Heart right ventricle (tissue), 16 donors: ENCODE measurements around the gene SEMA3G. TPM values are rescaled to one million over a fixed set of nuclear protein-coding genes. Genes with fewer than 3 reads are reported as not detected.

Experiments
- ATAC-seq, 8 donors: fragments of 200-7000 bp; cut with Tn5 transposase; one replicate each; pipeline ENCODE4 v1.9.1; 2020; ENCODE audit warnings: mild to moderate bottlenecking in 8 of 8, moderate library complexity in 8 of 8, moderate number of reproducible peaks in 1 of 8
- DNase-seq, 2 donors: peaks; one replicate each; pipeline ENCODE4 v3.0.0-alpha.2; 2020
- H3K27ac ChIP-seq, 10 donors: fragments of 200-600 bp; sonication (generic) in 2 of 10; one replicate each; pipeline versions ENCODE4 v1.5.0 to v1.8.0; 2020 to 2022; ENCODE audit warnings: mild to moderate bottlenecking in 3 of 10
- H3K27me3 ChIP-seq, 7 donors: fragments of 200-600 bp; one replicate each; pipeline ENCODE4 v1.8.0; 2021 to 2022; ENCODE audit warnings: mild to moderate bottlenecking in 2 of 7
- H3K36me3 ChIP-seq, 9 donors: fragments of 200-600 bp; sonication (generic) in 1 of 9; one replicate each; pipeline versions ENCODE4 v1.5.0 to v1.8.0; 2020 to 2022; ENCODE audit warnings: mild to moderate bottlenecking in 2 of 9
- H3K4me1 ChIP-seq, 9 donors: fragments of 200-600 bp; sonication (generic) in 1 of 9; one replicate each; pipeline versions ENCODE4 v1.5.0 to v1.8.0; 2020 to 2022; ENCODE audit warnings: mild to moderate bottlenecking in 4 of 9
- H3K4me3 ChIP-seq, 10 donors: fragments of 200-600 bp; sonication (generic) in 2 of 10; one replicate each; pipeline versions ENCODE4 v1.5.0 to v1.8.0; 2020 to 2022; ENCODE audit warnings: mild to moderate bottlenecking in 7 of 10, moderate library complexity in 2 of 10
- H3K9me3 ChIP-seq, 11 donors: fragments of 200-600 bp in 10 of 11; sonication (generic) in 2 of 11; one replicate each; pipeline versions ENCODE4 v1.5.0 to v1.8.0; 2013 to 2022; ENCODE audit warnings: mild to moderate bottlenecking in 2 of 11, control low read depth in 1 of 11, moderate library complexity in 1 of 11
- WGBS, 2 donors: extraction: QIAGEN DNeasy Blood & Tissue Kit; methylation state at CpG; one replicate each; pipeline ENCODE4 v1.1.7; 2013; ENCODE audit warnings: inconsistent platforms in 1 of 2; 5-methylcytosine and 5-hydroxymethylcytosine counted together
- intact Hi-C, 10 donors: fragments of 100-400 bp; cut with DNase I; formaldehyde crosslinking; loops; one replicate each; pipeline versions ENCODE4 v1.11.1 to v1.14.2; 2022
- polyA plus RNA-seq, 2 donors: library from polyadenylated mRNA; stranded (reverse); fragments of 200-250 nt; gene quantifications; one replicate each; pipeline ENCODE4 v1.2.3, GENCODE V29; 2013
- total RNA-seq, 10 donors: library from RNA; stranded (reverse); fragmentation: NEBNext Ultra II Directional in 3 of 10; extraction: Animal tissue kit (Norgen Biotek cat#: 25700) in 3 of 10; gene quantifications; one replicate each; pipeline versions ENCODE4 v1.2.1 to v1.2.4, GENCODE V29; 2021 to 2023
- TF ChIP-seq, protein P1 (sequence below), 9 donors: fragments of 200-600 bp; sonication (generic) in 2 of 9; IDR thresholded peaks; one replicate each; pipeline versions ENCODE4 v1.5.0 to v1.8.0; 2021 to 2022; ENCODE audit warnings: antibody characterized with exemption in 9 of 9, mild to moderate bottlenecking in 5 of 9, moderate library complexity in 1 of 9
- donor health status: Arrhythmogenic right ventricular cardiomyopathy.
- donor health status: ischemic (EF 13 %, LVEDD 7.1; RV severe dilation, severe dysfunction).
- donor health status: healthy with polysubstance abuse.
- donor health status: DM: no; HTN: yes; CAD: no.
- donor health status: DM: no; HTN: no; CAD: no.
- donor health status: ischemic (EF 25% LVEDD 6.9; RV normal size, moderate dysfunction).
- donor health status: ischemic (EF 25% LVEDD 5.7; RV mildly dilated, moderate dysfunction).
- donor health status: healthy.
- donor health status: DM: yes; HTN: yes; CAD: no.
- donor health status: Ischemic cardiomyopathy.
- donor health status: ischemic (EF 35%, LVEDD 5.7; RV mildly dilated, moderate dysfunction).
- donor health status: nonischemic (EF 11% LVEDD 7.7; RV severe dilation, severe dysfunction).
- donor health status: DM: yes; HTN: yes; CAD: no.
- donor health status: PGD.
- donor health status: ischemic (EF 29% LVEDD 5.4; RV normal size, mild dysfunction).
- donor health status: nonischemic (EF 23%, LVEDD 6.1; RV moderate dilation, normal function).

SEMA3G gene
- total and polyA plus RNA-seq, 12 donors, result 8.3 to 17.8 (median 15.0) TPM

DNA sequence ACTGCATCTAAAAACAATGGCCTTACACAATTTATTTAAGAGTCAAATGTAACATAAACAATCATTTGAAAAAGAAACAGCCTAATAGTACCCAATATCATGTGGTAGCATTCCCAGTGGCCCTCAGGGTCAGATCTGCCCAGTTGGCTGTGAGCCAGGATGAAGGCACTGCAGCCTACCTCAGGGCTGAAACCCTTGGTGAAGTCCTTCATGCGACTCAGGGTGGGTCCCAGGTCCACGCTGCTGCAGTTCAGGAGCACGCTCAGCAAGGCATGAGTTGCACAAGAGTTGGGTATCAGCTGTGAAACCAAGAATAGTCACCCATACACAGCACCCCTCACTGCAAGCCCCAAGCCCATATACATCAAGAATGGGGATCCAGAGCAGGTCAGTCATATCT lies 37.1 kb downstream of the SEMA3G start:
- no peak for ATAC-seq
- Histone ChIP-seq H3K4me1 (peaks cover 6 to 45% (median 36%) of the 10 kb centered on the region in 9 donors), H3K27me3 (no peaks in the 10 kb centered on the region), H3K36me3 (peaks cover 0 to 60% (median 35%) of the 10 kb centered on the region in 9 donors), H3K27ac (no peak overlapping the region), H3K9me3 (no peaks in the 10 kb centered on the region), H3K4me3 (no peak overlapping the region)
- TF ChIP-seq, protein P1, sequence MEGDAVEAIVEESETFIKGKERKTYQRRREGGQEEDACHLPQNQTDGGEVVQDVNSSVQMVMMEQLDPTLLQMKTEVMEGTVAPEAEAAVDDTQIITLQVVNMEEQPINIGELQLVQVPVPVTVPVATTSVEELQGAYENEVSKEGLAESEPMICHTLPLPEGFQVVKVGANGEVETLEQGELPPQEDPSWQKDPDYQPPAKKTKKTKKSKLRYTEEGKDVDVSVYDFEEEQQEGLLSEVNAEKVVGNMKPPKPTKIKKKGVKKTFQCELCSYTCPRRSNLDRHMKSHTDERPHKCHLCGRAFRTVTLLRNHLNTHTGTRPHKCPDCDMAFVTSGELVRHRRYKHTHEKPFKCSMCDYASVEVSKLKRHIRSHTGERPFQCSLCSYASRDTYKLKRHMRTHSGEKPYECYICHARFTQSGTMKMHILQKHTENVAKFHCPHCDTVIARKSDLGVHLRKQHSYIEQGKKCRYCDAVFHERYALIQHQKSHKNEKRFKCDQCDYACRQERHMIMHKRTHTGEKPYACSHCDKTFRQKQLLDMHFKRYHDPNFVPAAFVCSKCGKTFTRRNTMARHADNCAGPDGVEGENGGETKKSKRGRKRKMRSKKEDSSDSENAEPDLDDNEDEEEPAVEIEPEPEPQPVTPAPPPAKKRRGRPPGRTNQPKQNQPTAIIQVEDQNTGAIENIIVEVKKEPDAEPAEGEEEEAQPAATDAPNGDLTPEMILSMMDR (IDR thresholded peaks at IDR 0.05), result no peak
- no peak for DNase-seq
- 93 to 97% methylated on average over 3 of the region's 3 CpGs for WGBS, 2 donors
- intact Hi-C loops, result no loop called here

DNA sequence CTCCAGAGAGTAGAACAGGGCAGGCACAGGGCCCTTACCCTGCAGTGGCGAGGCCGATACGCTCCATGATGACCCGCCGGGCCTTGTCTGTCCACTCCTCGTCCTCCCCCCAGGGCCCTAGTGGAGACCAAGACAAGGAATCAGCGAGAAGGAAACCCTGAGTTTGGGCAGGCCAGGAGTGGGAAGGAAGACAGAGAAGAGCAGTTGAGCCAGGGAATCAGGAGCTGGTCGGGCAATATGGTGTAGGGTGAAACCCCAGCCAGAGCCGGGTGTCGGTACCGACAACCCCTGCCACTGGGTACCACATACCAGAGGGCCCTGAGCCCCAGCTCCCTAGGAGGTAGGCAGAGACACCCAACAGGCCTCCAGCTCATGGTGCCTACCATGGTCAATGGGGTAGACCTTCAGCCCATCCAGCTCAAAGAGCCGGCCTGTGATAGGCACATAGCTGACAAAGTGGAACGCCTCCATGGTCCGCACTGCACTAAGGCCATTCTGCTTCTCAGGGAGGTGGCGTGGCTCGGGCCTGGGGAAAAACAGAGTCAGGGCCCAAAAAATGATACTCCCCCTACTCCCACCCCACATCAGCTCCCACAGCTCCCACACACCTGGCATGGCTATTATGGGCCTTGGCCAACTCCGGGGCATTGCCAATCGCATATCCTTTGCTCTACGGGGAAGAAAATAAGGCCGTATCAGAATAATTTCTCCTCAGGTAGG lies 38.0 kb downstream of the SEMA3G start:
- DNase-seq (no peak), ATAC-seq (no peak)
- intact Hi-C loops, result no loop called here
- peaks cover 2 to 37% (median 28%) of the 10 kb centered on the region in 9 donors for H3K4me1 ChIP-seq
- no peaks in the 10 kb centered on the region for H3K9me3 ChIP-seq
- H3K27me3 ChIP-seq, result no peaks in the 10 kb centered on the region
- H3K36me3 ChIP-seq, result peaks cover 0 to 68% (median 43%) of the 10 kb centered on the region in 9 donors
- TF ChIP-seq, protein P1 (IDR thresholded peaks at IDR 0.05), result no peak
- no peak overlapping the region for H3K4me3 ChIP-seq
- 95 to 97% methylated on average over 20 of the region's 20 CpGs for WGBS, 2 donors
- no peak overlapping the region for H3K27ac ChIP-seq

DNA sequence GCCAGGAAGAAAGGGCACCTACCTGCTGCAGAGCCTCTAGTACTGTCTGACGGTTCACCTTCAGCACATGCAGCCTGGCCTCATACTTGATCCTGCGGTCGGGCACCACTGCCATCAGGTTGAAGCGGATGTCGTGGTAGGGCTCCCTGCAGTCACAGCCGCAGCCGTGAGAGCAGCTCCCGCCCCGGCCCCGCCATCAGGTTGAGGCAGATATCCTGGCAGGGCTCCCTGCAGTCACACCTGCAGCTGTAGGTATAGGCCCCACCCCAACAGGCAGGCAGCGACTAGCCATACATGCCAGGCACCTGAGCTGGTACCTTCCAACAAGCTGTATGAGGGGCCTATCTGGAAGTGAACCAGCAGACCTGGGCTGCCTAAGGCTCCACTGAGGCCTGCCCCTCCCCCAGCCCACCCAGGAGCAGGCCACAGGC lies 38.7 kb downstream of the SEMA3G start:
- Histone ChIP-seq H3K9me3 (no peaks in the 10 kb centered on the region), H3K27me3 (no peaks in the 10 kb centered on the region), H3K4me1 (peaks cover 0 to 30% (median 20%) of the 10 kb centered on the region in 9 donors), H3K27ac (no peak overlapping the region), H3K36me3 (peaks cover 0 to 75% (median 49%) of the 10 kb centered on the region in 9 donors), H3K4me3 (no peak overlapping the region)
- WGBS, 2 donors, result 91 to 96% methylated on average over 11 of the region's 11 CpGs
- ATAC-seq (no peak), DNase-seq (no peak)
- intact Hi-C loops, result no loop called here
- TF ChIP-seq, protein P1 (IDR thresholded peaks at IDR 0.05), result no peak

DNA sequence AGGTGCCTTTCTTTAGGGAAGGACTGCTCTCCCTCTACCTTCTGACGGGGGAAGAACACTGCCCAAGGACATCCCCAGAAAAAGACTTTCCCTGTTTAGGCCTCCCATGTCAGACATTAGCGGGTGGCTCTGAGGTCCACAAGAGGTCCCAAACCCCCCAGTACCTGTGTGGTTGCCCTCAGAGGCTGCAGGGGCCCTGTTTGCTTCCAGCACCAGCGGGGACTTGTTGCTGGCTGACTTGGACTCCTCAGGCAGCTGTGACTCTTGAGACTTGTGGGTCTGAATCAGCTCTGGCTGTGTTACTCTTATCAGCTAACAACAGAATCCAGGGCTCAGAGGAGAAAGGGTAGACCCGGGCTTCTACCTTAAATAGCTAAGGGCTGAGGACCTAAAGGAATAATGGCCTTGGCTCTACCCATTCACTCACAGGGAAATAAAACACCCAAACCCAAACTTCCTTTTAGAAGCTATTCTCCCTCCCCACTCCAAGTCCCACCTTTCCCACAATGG lies 39.2 kb downstream of the SEMA3G start:
- 87% methylated on average over 4 of the region's 4 CpGs for WGBS, 2 donors
- TF ChIP-seq, protein P1 (IDR thresholded peaks at IDR 0.05), result no peak
- H3K4me1 ChIP-seq, result peaks cover 0 to 24% (median 16%) of the 10 kb centered on the region in 9 donors
- H3K27ac ChIP-seq, result no peak overlapping the region
- no peak for DNase-seq
- intact Hi-C loops, result no loop called here
- peaks cover 0 to 81% (median 50%) of the 10 kb centered on the region in 9 donors for H3K36me3 ChIP-seq
- ATAC-seq, result no peak
- H3K9me3 ChIP-seq, result no peaks in the 10 kb centered on the region
- H3K27me3 ChIP-seq, result no peaks in the 10 kb centered on the region
- no peak overlapping the region for H3K4me3 ChIP-seq
